Retinal pigment epithelial cell (primary cell): ENCODE results near the gene CHCT1.

Experiments used
- DNase-seq: peaks from one replicate; pipeline ENCODE4 v3.0.0-alpha.2; 2010; ENCODE audit warnings: low read depth
- H3K4me3 ChIP-seq: 2 replicates; pipeline ENCODE4 v1.5.1; 2011; ENCODE audit warnings: mild to moderate bottlenecking, low read length, control low read depth, moderate library complexity
- CTCF ChIP-seq: conservative IDR thresholded peaks from 2 replicates; pipeline ENCODE4 v1.5.1; 2011; ENCODE audit warnings: low read depth, low read length, control low read depth, inconsistent platforms

The CHCT1 gene

GRCh38 chr17:60387666-60388065 lies 34.6 kb upstream of the CHCT1 start:
- no peak overlapping the region for H3K4me3 ChIP-seq
- no peak for TF ChIP-seq CTCF
- DNase-seq: no peak

GRCh38 chr17:60388742-60389141 lies 33.5 kb upstream of the CHCT1 start:
- TF ChIP-seq CTCF: no peak
- DNase-seq: no peak
- H3K4me3 ChIP-seq: no peak overlapping the region

GRCh38 chr17:60390186-60390585 lies 32.1 kb upstream of the CHCT1 start:
- no peak for TF ChIP-seq CTCF
- no peak for DNase-seq
- peak overlapping the region; percentile 95 for H3K4me3 ChIP-seq

DNA sequence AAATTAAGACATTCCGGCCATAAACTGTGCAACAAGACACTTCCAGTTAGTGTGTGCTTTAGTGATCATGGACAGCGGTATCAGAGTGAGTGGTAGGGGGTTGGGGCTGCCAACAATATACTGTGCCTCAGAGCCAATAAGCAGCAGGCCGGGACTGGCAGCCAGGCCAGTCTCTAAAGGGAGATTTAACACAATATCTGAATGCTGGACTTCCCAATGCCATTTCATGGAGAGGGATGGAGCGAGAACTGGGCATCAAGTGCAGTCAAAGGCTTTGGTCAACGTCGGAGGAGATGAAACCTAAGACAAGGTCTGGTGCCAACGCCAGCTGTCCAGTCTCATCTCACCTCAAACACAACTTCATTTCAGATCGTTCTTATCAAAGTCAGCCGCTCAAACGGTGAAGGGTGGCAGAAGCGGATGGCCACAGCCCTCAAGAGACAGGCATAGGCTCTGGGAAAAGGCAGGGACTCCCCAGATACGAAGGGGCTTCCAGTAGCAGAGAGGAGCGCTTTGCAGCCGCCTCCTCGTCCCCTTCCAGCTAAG lies 31.3 kb upstream of the CHCT1 start:
- no peak for TF ChIP-seq CTCF
- DNase-seq: no peak
- H3K4me3 ChIP-seq: peak overlapping the region; percentile 95

DNA sequence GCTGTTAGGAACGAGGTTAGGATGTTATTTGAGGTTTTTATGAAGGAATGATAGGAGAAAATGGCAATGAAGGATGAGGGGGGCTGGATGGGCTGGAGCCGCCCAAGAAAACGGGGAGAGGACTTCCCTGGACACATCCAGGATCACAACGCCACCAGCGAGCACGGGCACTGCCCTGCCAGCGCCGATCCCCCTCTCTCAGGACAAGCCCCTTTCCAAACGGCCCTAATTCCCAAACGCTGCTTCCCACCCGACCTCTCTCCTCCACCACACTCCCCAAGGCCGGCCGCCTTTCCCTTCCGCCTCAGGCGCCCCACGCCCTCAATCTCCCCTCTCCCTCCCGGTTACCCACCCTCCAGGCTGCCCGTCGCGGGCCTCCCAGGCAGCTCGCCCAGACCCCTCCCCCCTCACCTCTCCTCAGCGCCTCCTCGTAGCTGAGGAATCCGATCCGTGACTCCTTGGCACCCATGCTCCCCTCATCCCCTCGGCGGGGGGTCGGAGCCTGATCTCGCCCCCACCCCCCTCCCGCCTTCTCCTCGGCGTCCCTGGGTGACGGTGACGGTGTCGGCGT lies 30.7 kb upstream of the CHCT1 start:
- no peak for TF ChIP-seq CTCF
- H3K4me3 ChIP-seq: peak overlapping the region; percentile 95
- no peak for DNase-seq

- peak; percentile 92 for DNase-seq
- H3K4me3 ChIP-seq: peak within 1 kb of the TSS; percentile 95
- TF ChIP-seq CTCF: peak; percentile 1
These were observed 30.0 kb upstream of the CHCT1 start, which contains the start of gene USP32 for GRCh38 chr17:60392042-60392844. Gene USP32 (minus strand): TSS chr17:60392133. CDS start chr17:60391939, 194 bp downstream.
